ENCODE data around the gene SEPTIN12. TPM values are rescaled to one million over a fixed set of nuclear protein-coding genes. Genes with fewer than 3 reads are reported as not detected.

Gene SEPTIN12
- total RNA-seq, 2 donors from 2014 or later: not detected

GRCh38 chr16:4780235-4780634 is 7.9 kb downstream of the SEPTIN12 start:
- H3K9me3 ChIP-seq: no peaks in the 10 kb centered on the region
- no peak overlapping the region for H3K4me3 ChIP-seq
- no peak overlapping the region for H3K27ac ChIP-seq
- no peak for DNase-seq
- no peak overlapping the region for H3K9ac ChIP-seq (ENCODE audit: low read depth in 2 of 2, low read length in 2 of 2)
- H3K36me3 ChIP-seq: no peaks in the 10 kb centered on the region
- no peaks in the 10 kb centered on the region for H3K27me3 ChIP-seq
- TF ChIP-seq CTCF (IDR thresholded peaks at IDR 0.05): no peak
- intact Hi-C loops (cut with DNase I): no loop called here
- no peaks in the 10 kb centered on the region for H3K4me1 ChIP-seq

GRCh38 chr16:4778050-4778392 is 10.1 kb downstream of the SEPTIN12 start:
- intact Hi-C loops (cut with DNase I): no loop called here
- no peaks in the 10 kb centered on the region for H3K9me3 ChIP-seq
- TF ChIP-seq CTCF (IDR thresholded peaks at IDR 0.05): no peak
- H3K27ac ChIP-seq: no peak overlapping the region
- no peaks in the 10 kb centered on the region for H3K36me3 ChIP-seq
- H3K4me1 ChIP-seq: no peaks in the 10 kb centered on the region
- no peak overlapping the region for H3K4me3 ChIP-seq
- no peaks in the 10 kb centered on the region for H3K27me3 ChIP-seq
- no peak for DNase-seq
- H3K9ac ChIP-seq (ENCODE audit: low read depth in 2 of 2, low read length in 2 of 2): no peak overlapping the region

- no peak overlapping the region for H3K4me3 ChIP-seq
- no peaks in the 10 kb centered on the region for H3K4me1 ChIP-seq
- no peak overlapping the region for H3K27ac ChIP-seq
- no peaks in the 10 kb centered on the region for H3K9me3 ChIP-seq
- DNase-seq: no peak
- intact Hi-C loops (cut with DNase I): no loop called here
- no peak overlapping the region for H3K9ac ChIP-seq (ENCODE audit: low read depth in 2 of 2, low read length in 2 of 2)
- no peaks in the 10 kb centered on the region for H3K27me3 ChIP-seq
- no peaks in the 10 kb centered on the region for H3K36me3 ChIP-seq
- no peak for TF ChIP-seq CTCF (IDR thresholded peaks at IDR 0.05)
Measured at GRCh38 chr16:4777339-4778049, 10.7 kb downstream of the SEPTIN12 start.

GRCh38 chr16:4776141-4776705 is 11.9 kb downstream of the SEPTIN12 start:
- no peak for TF ChIP-seq CTCF (IDR thresholded peaks at IDR 0.05)

GRCh38 chr16:4775005-4775404 is 13.1 kb downstream of the SEPTIN12 start:
- no peaks in the 10 kb centered on the region for H3K36me3 ChIP-seq
- H3K9me3 ChIP-seq: no peaks in the 10 kb centered on the region
- no peak overlapping the region for H3K27ac ChIP-seq
- no peaks in the 10 kb centered on the region for H3K27me3 ChIP-seq
- H3K4me1 ChIP-seq: no peaks in the 10 kb centered on the region
- H3K9ac ChIP-seq (ENCODE audit: low read depth in 2 of 2, low read length in 2 of 2): no peak overlapping the region
- no peak for TF ChIP-seq CTCF (IDR thresholded peaks at IDR 0.05)
- intact Hi-C loops (cut with DNase I): no loop called here
- H3K4me3 ChIP-seq: no peak overlapping the region
- DNase-seq: no peak

More at GRCh38 chr16:4776141-4776705, 11.9 kb downstream of the SEPTIN12 start:
- Histone ChIP-seq H3K4me3 (no peak overlapping the region), H3K9me3 (no peaks in the 10 kb centered on the region), H3K27me3 (no peaks in the 10 kb centered on the region), H3K4me1 (no peaks in the 10 kb centered on the region), H3K27ac (no peak overlapping the region), H3K36me3 (no peaks in the 10 kb centered on the region), H3K9ac (ENCODE audit: low read depth in 2 of 2, low read length in 2 of 2) (no peak overlapping the region)
- DNase-seq: no peak
- intact Hi-C loops (cut with DNase I): no loop called here

Data from colonic mucosa (tissue), 4 donors.